NCI-H345 treated with DMSO at 0.1 percent for 48 hours (cell line): ENCODE data around the gene ARPC5L.
"Not testable (repeated sequence)": the region's sequence is repeated elsewhere in the genome, so short reads cannot be mapped to it uniquely, and the experiment has no call there.

ENCODE experiments used
- DNase-seq: peaks from one replicate; lab custom pipeline; 2025; ENCODE audit not compliant: unreplicated experiment; lab: John Stamatoyannopoulos, UW

The ARPC5L gene

DNA sequence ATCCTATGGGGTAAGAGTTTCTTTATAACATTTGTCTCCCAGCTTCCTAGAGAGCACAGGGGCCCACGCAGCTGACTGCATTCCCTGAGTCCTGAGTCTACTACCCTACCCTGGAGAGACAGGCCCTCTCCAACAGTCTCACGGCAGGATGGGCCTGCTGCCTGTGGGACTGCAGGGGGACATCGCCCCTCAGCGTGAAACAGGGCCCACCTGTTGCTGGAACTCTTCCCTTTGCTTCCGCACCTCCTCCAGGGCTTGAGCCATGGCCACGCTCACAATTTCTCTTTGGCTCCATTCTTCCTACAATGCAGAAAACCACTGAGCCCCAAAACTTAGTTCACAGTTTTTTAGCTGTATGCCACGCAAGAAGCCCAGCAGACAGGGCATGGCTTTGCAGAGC lies 28.2 kb downstream of the ARPC5L start:
- no peak for DNase-seq

DNA sequence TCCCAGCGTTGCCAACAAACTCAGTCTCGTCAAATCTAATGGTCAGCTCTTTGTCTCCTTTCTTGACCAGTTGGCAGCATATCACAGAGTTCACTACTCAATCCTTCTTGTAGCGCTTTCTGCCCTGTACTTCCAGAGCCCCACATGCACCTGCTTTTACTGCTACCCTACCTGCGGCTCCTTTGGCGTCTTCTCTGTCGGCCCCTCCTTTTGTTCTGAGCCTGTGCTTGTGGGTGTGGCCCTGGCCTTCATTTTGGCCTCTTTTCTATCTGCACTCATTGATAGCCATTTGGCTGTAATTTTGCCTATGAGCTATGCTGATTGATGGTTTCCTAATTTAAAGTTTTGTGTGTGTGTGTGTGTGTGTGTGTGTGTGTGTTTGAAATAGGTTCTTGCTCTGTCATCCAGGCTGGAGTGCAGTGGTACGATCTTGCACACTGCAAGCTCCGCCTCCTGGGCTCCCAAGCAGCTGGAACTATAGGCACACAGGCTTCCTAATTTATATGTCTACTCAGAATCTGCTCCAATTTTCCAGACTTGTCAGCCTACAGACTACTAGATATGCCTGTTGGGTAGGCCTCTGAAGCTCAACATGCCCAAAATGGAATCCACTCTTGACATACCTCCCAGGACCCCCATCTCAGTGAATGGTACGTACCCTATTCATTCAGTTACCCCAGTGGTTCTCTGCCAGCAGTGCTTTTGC lies 32.3 kb downstream of the ARPC5L start:
- DNase-seq = no peak

GRCh38 chr9:124894741-124895170 lies 32.8 kb downstream of the ARPC5L start:
- DNase-seq = no peak

DNA sequence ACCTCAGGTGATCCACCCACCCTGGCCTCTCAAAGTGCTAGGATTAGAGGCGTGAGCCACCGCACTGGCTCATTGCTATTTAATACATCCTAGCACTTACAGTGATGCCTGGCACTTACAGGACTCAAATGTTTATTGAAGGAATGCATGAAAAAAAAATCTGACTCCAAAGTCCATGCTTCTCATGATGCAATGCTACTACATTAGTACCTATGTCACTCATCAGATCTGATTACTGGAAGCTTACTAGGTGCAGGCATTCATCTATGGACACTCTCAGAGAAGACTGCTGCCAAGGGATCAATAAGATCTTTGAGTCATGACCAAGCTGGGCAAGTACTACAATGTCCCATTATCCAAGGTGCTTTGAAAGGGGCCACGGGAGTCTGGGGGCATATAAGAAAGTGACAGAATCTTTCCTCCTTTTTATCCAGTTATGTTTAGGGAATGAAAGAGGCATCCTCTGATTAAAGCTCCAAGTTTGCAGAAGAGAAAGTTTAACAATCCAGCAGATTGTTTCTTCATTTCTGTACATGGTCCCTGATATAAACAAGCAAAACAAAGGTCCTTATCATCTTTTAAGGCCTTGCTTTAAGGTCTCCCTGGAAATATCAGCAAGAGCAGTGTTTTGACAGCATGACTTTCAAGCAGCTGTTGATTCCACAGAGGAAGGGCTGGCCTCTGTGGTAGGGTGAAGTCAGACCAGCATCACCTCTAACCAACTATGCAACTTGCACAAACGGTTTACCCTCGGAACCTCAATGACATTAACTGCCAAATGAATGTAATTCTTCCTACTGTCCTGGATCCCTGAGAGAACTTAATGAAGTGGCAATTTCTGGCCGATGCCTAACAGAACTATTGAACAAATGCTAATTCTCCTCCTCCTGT lies 35.9 kb downstream of the ARPC5L start:
- DNase-seq = no peak

- no peak for DNase-seq
These were observed 37.9 kb downstream of the ARPC5L start for GRCh38 chr9:124899845-124900244.

DNA sequence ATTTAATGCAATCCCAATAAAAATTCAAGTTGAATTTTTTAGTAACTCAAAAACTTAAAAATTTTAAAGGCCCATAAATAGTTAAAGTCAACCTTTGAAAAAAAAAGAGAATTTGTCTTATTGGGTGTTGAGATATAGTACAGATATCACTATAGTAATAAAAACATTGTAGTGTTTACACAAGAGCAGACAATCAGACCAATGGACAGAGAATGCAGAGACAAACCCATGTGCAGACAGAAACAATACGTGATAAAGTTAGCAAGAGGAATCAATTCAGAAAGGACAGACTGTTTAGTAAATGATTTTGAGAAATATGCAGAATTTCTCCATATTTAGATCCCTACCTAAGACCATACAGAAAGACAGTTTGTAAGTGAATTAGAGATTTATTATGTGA lies 45.0 kb downstream of the ARPC5L start:
- DNase-seq = no peak

- DNase-seq = no peak
These were observed 46.2 kb downstream of the ARPC5L start for GRCh38 chr9:124908098-124908497.

- DNase-seq = no peak
These were observed 49.8 kb downstream of the ARPC5L start for GRCh38 chr9:124911766-124912165.

GRCh38 chr9:124913378-124913777 lies 51.4 kb downstream of the ARPC5L start:
- no peak for DNase-seq

DNA sequence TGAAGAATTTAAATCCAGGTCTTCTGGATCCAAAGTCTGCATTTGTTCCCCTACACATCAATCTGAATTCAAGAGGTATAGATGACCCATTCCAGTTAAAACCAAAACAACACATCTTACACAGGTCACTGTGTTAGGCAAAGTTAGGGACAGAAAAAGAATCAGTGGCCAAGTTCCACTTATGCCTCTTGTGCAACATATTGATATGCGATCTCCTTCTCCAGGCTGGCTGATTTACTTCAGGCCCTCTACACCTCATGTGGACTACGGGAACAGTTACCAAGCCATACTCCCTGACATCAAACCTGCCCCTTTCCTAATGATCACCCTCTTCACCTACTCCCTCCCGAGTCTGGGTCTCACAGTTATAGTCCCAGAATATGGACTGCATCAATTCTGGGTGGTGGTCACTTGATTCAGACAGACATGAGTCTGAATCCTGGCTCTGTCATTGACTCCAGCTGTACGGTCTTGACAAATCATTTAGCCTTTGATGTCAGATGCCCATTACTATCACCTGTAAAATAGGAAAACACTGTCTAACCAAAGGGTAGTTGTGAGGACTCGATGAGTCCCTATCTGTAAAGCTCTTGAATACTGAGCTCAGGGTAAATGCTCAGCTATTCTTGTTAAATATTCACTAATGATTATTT lies 52.9 kb downstream of the ARPC5L start:
- DNase-seq = no peak

GRCh38 chr9:124920394-124920793 lies 58.5 kb downstream of the ARPC5L start:
- not testable (repeated sequence) for DNase-seq
